Hepatocyte (in vitro differentiated cells): ENCODE results near the gene CYP2F1. TPM values are rescaled to one million over a fixed set of nuclear protein-coding genes. Genes with fewer than 3 reads are reported as not detected.
"Not testable (repeated sequence)": the region's sequence is repeated elsewhere in the genome, so short reads cannot be mapped to it uniquely, and the experiment has no call there.

Source experiments
- DNase-seq: peaks from one replicate; pipeline ENCODE4 v3.0.0-alpha.2; 2016; ENCODE audit warnings: low spot score
- H2AFZ ChIP-seq: fragments of 200-600 bp; sonication (generic); 2 replicates; pipeline ENCODE4 v1.6.0; 2016; ENCODE audit warnings: antibody characterized with exemption, mild to moderate bottlenecking
- H3K27ac ChIP-seq: fragments of 200-600 bp; sonication (generic); 2 replicates; pipeline ENCODE4 v1.5.1; 2016; ENCODE audit warnings: mild to moderate bottlenecking
- H3K27me3 ChIP-seq: fragments of 200-600 bp; sonication (generic); 2 replicates; pipeline ENCODE4 v1.6.1; 2016
- H3K36me3 ChIP-seq: fragments of 200-600 bp; sonication (generic); replicated peaks from 2 replicates; pipeline ENCODE4 v1.5.1; 2016; ENCODE audit warnings: low read depth; ENCODE audit not compliant: insufficient read depth
- H3K4me1 ChIP-seq: fragments of 200-600 bp; sonication (generic); 2 replicates; pipeline ENCODE4 v1.5.1; 2016; ENCODE audit warnings: mild to moderate bottlenecking, moderate library complexity; ENCODE audit not compliant: insufficient read depth
- H3K4me2 ChIP-seq: fragments of 200-600 bp; sonication (generic); 2 replicates; pipeline ENCODE4 v1.6.0; 2016
- H3K4me3 ChIP-seq: fragments of 200-600 bp; sonication (generic); 2 replicates; pipeline ENCODE4 v1.5.1; 2016; ENCODE audit warnings: mild to moderate bottlenecking
- H3K79me2 ChIP-seq: fragments of 200-600 bp; sonication (generic); 2 replicates; pipeline ENCODE4 v1.6.0; 2017; ENCODE audit warnings: mild to moderate bottlenecking
- H3K9me2 ChIP-seq: fragments of 200-600 bp; sonication (generic); replicated peaks from 2 replicates; pipeline ENCODE4 v1.6.0; 2017; ENCODE audit warnings: mild to moderate bottlenecking; ENCODE audit not compliant: insufficient read depth
- H3K9me3 ChIP-seq: fragments of 200-600 bp; sonication (generic); 2 replicates; pipeline ENCODE4 v1.5.1; 2016; ENCODE audit warnings: low read depth, mild to moderate bottlenecking
- H4K20me1 ChIP-seq: fragments of 200-600 bp; sonication (generic); 2 replicates; pipeline ENCODE4 v1.6.0; 2016; ENCODE audit warnings: mild to moderate bottlenecking; ENCODE audit not compliant: insufficient read depth, poor library complexity, severe bottlenecking
- CTCF ChIP-seq: fragments of 200-600 bp; sonication (generic); IDR thresholded peaks from 2 replicates; pipeline ENCODE4 v1.5.1; 2016; ENCODE audit warnings: antibody characterized with exemption, mild to moderate bottlenecking; ENCODE audit not compliant: poor library complexity
- EZH2 ChIP-seq: fragments of 200-600 bp; sonication (generic); IDR thresholded peaks from 2 replicates; pipeline ENCODE4 v1.6.1; 2016; ENCODE audit warnings: antibody characterized with exemption, mild to moderate bottlenecking, borderline replicate concordance
- EZH2phosphoT487 ChIP-seq: fragments of 200-600 bp; sonication (generic); IDR thresholded peaks from one replicate; pipeline ENCODE4 v1.6.1; 2018; ENCODE audit warnings: antibody characterized with exemption, mild to moderate bottlenecking, low read depth, moderate library complexity; ENCODE audit not compliant: unreplicated experiment, severe bottlenecking
- WGBS: methylation state at CpG from one replicate; pipeline ENCODE4 v1.1.6; 2016; ENCODE audit warnings: low lambda C conversion rate; ENCODE audit errors: missing lambda C conversion rate; 5-methylcytosine and 5-hydroxymethylcytosine counted together
- polyA plus RNA-seq: library from polyadenylated mRNA; unstranded; fragments of >200 nt; fragmentation: Nextera tagmentation; extraction: Ambion mirVana; gene quantifications from 2 replicates; pipeline ENCODE4 v1.2.1, GENCODE V29; 2016
- total RNA-seq: library from RNA; depleted of rRNA; stranded (reverse); fragments of >200 nt; gene quantifications from 2 replicates; pipeline ENCODE4 v1.2.3, GENCODE V29; 2014

Gene CYP2F1
- total and polyA plus RNA-seq, 2 experiments from 2014 or later: not detected

- no peak for DNase-seq
- H4K20me1 ChIP-seq: no peaks in the 10 kb centered on the region
- TF ChIP-seq CTCF: no peak
- TF ChIP-seq EZH2phosphoT487: no peak
- no peak for TF ChIP-seq EZH2
- H3K27me3 ChIP-seq: peaks cover 11% of the 10 kb centered on the region
- H3K27ac ChIP-seq: no peak overlapping the region
- H3K4me3 ChIP-seq: no peak overlapping the region
- no peak overlapping the region for H2AFZ ChIP-seq
- no peaks in the 10 kb centered on the region for H3K9me3 ChIP-seq
- 71% methylated on average over 14 of the region's 15 CpGs for WGBS
- H3K79me2 ChIP-seq: no peaks in the 10 kb centered on the region
- no peaks in the 10 kb centered on the region for H3K9me2 ChIP-seq
- H3K4me1 ChIP-seq: no peaks in the 10 kb centered on the region
- H3K4me2 ChIP-seq: no peak overlapping the region
- no peaks in the 10 kb centered on the region for H3K36me3 ChIP-seq
These were observed 18.5 kb upstream of the CYP2F1 start for GRCh38 chr19:41095703-41096102.

- H3K27ac ChIP-seq: no peak overlapping the region
- no peak for DNase-seq
- no peak overlapping the region for H2AFZ ChIP-seq
- H4K20me1 ChIP-seq: no peaks in the 10 kb centered on the region
- no peaks in the 10 kb centered on the region for H3K4me1 ChIP-seq
- no peaks in the 10 kb centered on the region for H3K79me2 ChIP-seq
- no peak overlapping the region for H3K4me2 ChIP-seq
- TF ChIP-seq EZH2: no peak
- TF ChIP-seq CTCF: no peak
- no peak for TF ChIP-seq EZH2phosphoT487
- no peaks in the 10 kb centered on the region for H3K9me2 ChIP-seq
- H3K27me3 ChIP-seq: peaks cover 7% of the 10 kb centered on the region
- WGBS: 72% methylated on average over 7 of the region's 7 CpGs
- H3K4me3 ChIP-seq: no peak overlapping the region
- no peaks in the 10 kb centered on the region for H3K9me3 ChIP-seq
- H3K36me3 ChIP-seq: no peaks in the 10 kb centered on the region
These were observed 17.9 kb upstream of the CYP2F1 start for GRCh38 chr19:41096353-41096752.

GRCh38 chr19:41097302-41097701 lies 16.9 kb upstream of the CYP2F1 start:
- no peak overlapping the region for H2AFZ ChIP-seq
- H3K4me1 ChIP-seq: no peaks in the 10 kb centered on the region
- no peaks in the 10 kb centered on the region for H3K36me3 ChIP-seq
- no peaks in the 10 kb centered on the region for H4K20me1 ChIP-seq
- 86% methylated on average over 2 of the region's 2 CpGs for WGBS
- no peaks in the 10 kb centered on the region for H3K9me2 ChIP-seq
- DNase-seq: no peak
- peaks cover 6% of the 10 kb centered on the region for H3K27me3 ChIP-seq
- H3K79me2 ChIP-seq: no peaks in the 10 kb centered on the region
- H3K4me3 ChIP-seq: no peak overlapping the region
- H3K4me2 ChIP-seq: no peak overlapping the region
- TF ChIP-seq EZH2 (no peak), EZH2phosphoT487 (no peak), CTCF (no peak)
- H3K9me3 ChIP-seq: no peaks in the 10 kb centered on the region
- H3K27ac ChIP-seq: no peak overlapping the region

- TF ChIP-seq EZH2 (no peak), EZH2phosphoT487 (no peak), CTCF (no peak)
- 54% methylated on average over 5 of the region's 5 CpGs for WGBS
- DNase-seq: peak; percentile 34
These were observed 15.5 kb upstream of the CYP2F1 start for GRCh38 chr19:41098762-41099161.

GRCh38 chr19:41102210-41102609 lies 12.0 kb upstream of the CYP2F1 start:
- not testable (repeated sequence) for H3K27ac ChIP-seq

More at GRCh38 chr19:41098762-41099161, 15.5 kb upstream of the CYP2F1 start:
- no peaks in the 10 kb centered on the region for H4K20me1 ChIP-seq
- no peaks in the 10 kb centered on the region for H3K79me2 ChIP-seq
- H3K4me1 ChIP-seq: no peaks in the 10 kb centered on the region
- no peak overlapping the region for H3K4me3 ChIP-seq
- no peaks in the 10 kb centered on the region for H3K9me3 ChIP-seq
- no peaks in the 10 kb centered on the region for H3K36me3 ChIP-seq
- H3K9me2 ChIP-seq: no peaks in the 10 kb centered on the region
- H2AFZ ChIP-seq: no peak overlapping the region
- H3K4me2 ChIP-seq: no peak overlapping the region
- H3K27ac ChIP-seq: no peak overlapping the region
- no peaks in the 10 kb centered on the region for H3K27me3 ChIP-seq

More at GRCh38 chr19:41102210-41102609, 12.0 kb upstream of the CYP2F1 start:
- not testable (repeated sequence) for H3K79me2 ChIP-seq, DNase-seq, H3K36me3 ChIP-seq, H3K9me2 ChIP-seq, H3K4me1 ChIP-seq, H2AFZ ChIP-seq, H3K9me3 ChIP-seq, H3K4me2 ChIP-seq, H3K27me3 ChIP-seq, H4K20me1 ChIP-seq, H3K4me3 ChIP-seq
- WGBS: 89% methylated on average over 1 of the region's 1 CpG
